Upper lobe of left lung (tissue), 4 donors: Measurements from ENCODE around the gene PVALEF.

ENCODE experiments used
- EP300 ChIP-seq, 4 donors: sonication (generic); formaldehyde crosslinking; IDR thresholded peaks; one replicate each; pipeline ENCODE4 v1.5.1; 2017; ENCODE audit warnings: antibody characterized with exemption in 4 of 4, control low read depth in 2 of 4
- POLR2A ChIP-seq, 4 donors: fragments of 450-650 bp; IDR thresholded peaks; one replicate each; pipeline ENCODE4 v1.5.1; 2016 to 2017; ENCODE audit warnings: antibody characterized with exemption in 4 of 4, mild to moderate bottlenecking in 2 of 4
- TF ChIP-seq, protein P1 (sequence below), 6 experiments: fragments of 450-650 bp in 4 of 6; fragments of 200-600 bp in 2 of 6; sonication (generic) in 2 of 6; IDR thresholded peaks; one replicate each; pipeline ENCODE4 v1.5.1; 2016 to 2019; ENCODE audit warnings: antibody characterized with exemption in 6 of 6

DNA sequence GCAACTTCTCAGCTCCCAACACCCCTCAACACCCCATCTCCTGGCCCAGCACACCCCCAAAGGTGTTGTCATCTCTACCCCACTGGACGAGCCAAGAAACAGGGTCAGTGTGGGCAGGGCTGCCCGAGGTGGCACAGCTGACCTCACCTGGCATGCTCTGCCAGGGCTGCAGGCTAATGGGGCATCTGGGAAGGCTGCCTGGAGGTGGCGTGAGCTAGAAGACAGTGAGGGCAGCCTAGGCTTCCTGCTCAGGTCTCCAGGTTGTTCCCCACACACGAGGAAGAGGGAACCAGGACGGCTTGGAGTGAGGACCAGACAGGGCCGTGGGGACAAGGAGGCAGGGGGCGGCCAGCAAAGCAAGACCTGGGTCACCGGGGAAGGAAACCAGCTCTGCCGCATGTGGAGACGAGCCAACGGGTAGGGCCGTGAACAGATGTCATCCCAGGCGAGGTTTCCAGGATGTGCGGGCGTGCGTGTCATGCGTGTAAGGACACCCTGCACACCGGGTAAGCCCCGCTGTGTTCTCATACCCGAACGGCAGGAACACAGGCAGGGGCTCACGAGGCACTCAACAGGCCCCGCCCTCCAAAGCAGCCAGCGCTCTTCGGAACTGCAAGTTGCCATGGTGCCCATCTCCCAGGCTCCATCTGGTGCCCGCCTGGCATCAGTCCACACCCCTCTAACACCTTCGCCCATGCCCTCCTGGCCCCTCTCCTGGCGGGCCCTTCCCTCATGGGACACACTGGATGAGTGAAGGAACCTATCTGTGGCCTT, 29.6 kb upstream of the PVALEF start:
- TF ChIP-seq POLR2A (IDR thresholded peaks at IDR 0.05) = no peak
- TF ChIP-seq, protein P1, sequence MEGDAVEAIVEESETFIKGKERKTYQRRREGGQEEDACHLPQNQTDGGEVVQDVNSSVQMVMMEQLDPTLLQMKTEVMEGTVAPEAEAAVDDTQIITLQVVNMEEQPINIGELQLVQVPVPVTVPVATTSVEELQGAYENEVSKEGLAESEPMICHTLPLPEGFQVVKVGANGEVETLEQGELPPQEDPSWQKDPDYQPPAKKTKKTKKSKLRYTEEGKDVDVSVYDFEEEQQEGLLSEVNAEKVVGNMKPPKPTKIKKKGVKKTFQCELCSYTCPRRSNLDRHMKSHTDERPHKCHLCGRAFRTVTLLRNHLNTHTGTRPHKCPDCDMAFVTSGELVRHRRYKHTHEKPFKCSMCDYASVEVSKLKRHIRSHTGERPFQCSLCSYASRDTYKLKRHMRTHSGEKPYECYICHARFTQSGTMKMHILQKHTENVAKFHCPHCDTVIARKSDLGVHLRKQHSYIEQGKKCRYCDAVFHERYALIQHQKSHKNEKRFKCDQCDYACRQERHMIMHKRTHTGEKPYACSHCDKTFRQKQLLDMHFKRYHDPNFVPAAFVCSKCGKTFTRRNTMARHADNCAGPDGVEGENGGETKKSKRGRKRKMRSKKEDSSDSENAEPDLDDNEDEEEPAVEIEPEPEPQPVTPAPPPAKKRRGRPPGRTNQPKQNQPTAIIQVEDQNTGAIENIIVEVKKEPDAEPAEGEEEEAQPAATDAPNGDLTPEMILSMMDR (IDR thresholded peaks at IDR 0.05) = no peak
- TF ChIP-seq EP300 (IDR thresholded peaks at IDR 0.05) = no peak
